Osteoblast (primary cell): Measurements from ENCODE around the gene ENPP5. TPM values are rescaled to one million over a fixed set of nuclear protein-coding genes. Genes with fewer than 3 reads are reported as not detected.
"Not testable (repeated sequence)": the region's sequence is repeated elsewhere in the genome, so short reads cannot be mapped to it uniquely, and the experiment has no call there.

Experiments used
- DNase-seq: peaks from one replicate; pipeline ENCODE4 v3.0.0; 2011; ENCODE audit warnings: low spot score, mixed read lengths; ENCODE audit not compliant: insufficient read length; ENCODE audit errors: missing footprints
- H2AFZ ChIP-seq: 2 replicates; pipeline ENCODE4 v1.6.0; 2011; ENCODE audit warnings: mild to moderate bottlenecking, low read length
- H3K27ac ChIP-seq: 2 replicates; pipeline ENCODE4 v1.5.1; 2011; ENCODE audit warnings: mild to moderate bottlenecking, low read depth, low read length, moderate library complexity
- H3K27me3 ChIP-seq: 2 replicates; pipeline ENCODE4 v1.6.0; 2012; ENCODE audit warnings: mild to moderate bottlenecking, control low read depth, inconsistent platforms, low read length, moderate library complexity; ENCODE audit not compliant: insufficient read depth
- H3K36me3 ChIP-seq: 2 replicates; pipeline ENCODE4 v1.5.1; 2011; ENCODE audit warnings: mild to moderate bottlenecking, low read length, control low read depth, moderate library complexity; ENCODE audit not compliant: insufficient read depth
- H3K4me1 ChIP-seq: 2 replicates; pipeline ENCODE4 v1.5.1; 2011; ENCODE audit warnings: mild to moderate bottlenecking, low read length, control low read depth, moderate library complexity; ENCODE audit not compliant: insufficient read depth
- H3K4me2 ChIP-seq: 2 replicates; pipeline ENCODE4 v1.6.0; 2011; ENCODE audit warnings: mild to moderate bottlenecking, low read length; ENCODE audit not compliant: insufficient read depth
- H3K4me3 ChIP-seq: fragments of 200-600 bp; sonication (generic); 3 replicates; pipeline ENCODE4 v1.5.1; 2012; ENCODE audit warnings: mild to moderate bottlenecking, low read length, inconsistent platforms; ENCODE audit not compliant: insufficient read depth
- H3K79me2 ChIP-seq: 2 replicates; pipeline ENCODE4 v1.6.0; 2012; ENCODE audit warnings: mild to moderate bottlenecking, low read length, control low read depth, inconsistent platforms; ENCODE audit not compliant: insufficient read depth
- H3K9me3 ChIP-seq: 2 replicates; pipeline ENCODE4 v1.5.1; 2011; ENCODE audit warnings: low read depth, low read length, control low read depth
- H4K20me1 ChIP-seq: 2 replicates; pipeline ENCODE4 v1.6.0; 2012; ENCODE audit warnings: mild to moderate bottlenecking, low read length, control low read depth; ENCODE audit not compliant: insufficient read depth
- CTCF ChIP-seq: IDR thresholded peaks from 2 replicates; pipeline ENCODE4 v1.5.1; 2011; ENCODE audit warnings: mild to moderate bottlenecking, low read depth, low read length, moderate library complexity; ENCODE audit errors: extremely low read depth
- total RNA-seq: library from RNA; depleted of rRNA; stranded (reverse); fragments of >200 nt; gene quantifications from 2 replicates; pipeline ENCODE4 v1.2.3, GENCODE V29; 2012

The ENPP5 gene
- total RNA-seq, 1 donor: 2.5 TPM

- Histone ChIP-seq H3K36me3 (no peaks in the 10 kb centered on the region), H2AFZ (peak within 1 kb of the TSS; percentile 88), H3K79me2 (no peaks in the 10 kb centered on the region), H3K4me2 (peak within 1 kb of the TSS; percentile 52), H4K20me1 (no peaks in the 10 kb centered on the region), H3K27ac (no peak within 1 kb of the TSS), H3K4me3 (peak within 1 kb of the TSS; percentile 73), H3K4me1 (no peaks in the 10 kb centered on the region), H3K9me3 (no peaks in the 10 kb centered on the region), H3K27me3 (peaks cover 25% of the 10 kb centered on the region)
- peak; percentile 97 for DNase-seq
- no peak for TF ChIP-seq CTCF
Measured at GRCh38 chr6:46129629-46130511, 40.9 kb downstream of the ENPP5 start, which contains the start of gene ENPP4. TSS of gene ENPP4 (plus strand) at chr6:46129989. CDS start at chr6:46139584, 9,595 bp downstream.

DNA sequence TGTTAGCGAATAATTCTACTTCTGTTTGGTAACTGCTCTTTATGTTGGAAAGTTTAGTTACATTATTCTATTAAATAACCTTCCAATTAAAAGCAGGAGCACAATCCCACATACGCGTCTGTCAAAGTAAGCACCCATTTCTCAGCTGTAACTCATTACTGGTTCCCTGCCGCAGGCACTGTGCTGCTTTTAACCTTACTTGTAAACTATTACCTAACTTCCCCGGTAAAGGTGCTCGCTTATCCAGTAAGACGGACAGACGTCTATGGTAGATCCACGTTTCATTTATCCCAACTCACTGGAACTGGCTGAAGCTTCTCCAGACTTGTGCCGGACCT lies 41.5 kb downstream of the ENPP5 start:
- no peak overlapping the region for H2AFZ ChIP-seq
- H3K79me2 ChIP-seq: no peaks in the 10 kb centered on the region
- H3K4me1 ChIP-seq: no peaks in the 10 kb centered on the region
- no peak for DNase-seq
- H3K27me3 ChIP-seq: peaks cover 25% of the 10 kb centered on the region
- H3K4me2 ChIP-seq: peak overlapping the region; percentile 52
- peak overlapping the region; percentile 73 for H3K4me3 ChIP-seq
- no peak for TF ChIP-seq CTCF
- H3K27ac ChIP-seq: no peak overlapping the region
- H3K9me3 ChIP-seq: no peaks in the 10 kb centered on the region
- H3K36me3 ChIP-seq: no peaks in the 10 kb centered on the region
- H4K20me1 ChIP-seq: no peaks in the 10 kb centered on the region

DNA sequence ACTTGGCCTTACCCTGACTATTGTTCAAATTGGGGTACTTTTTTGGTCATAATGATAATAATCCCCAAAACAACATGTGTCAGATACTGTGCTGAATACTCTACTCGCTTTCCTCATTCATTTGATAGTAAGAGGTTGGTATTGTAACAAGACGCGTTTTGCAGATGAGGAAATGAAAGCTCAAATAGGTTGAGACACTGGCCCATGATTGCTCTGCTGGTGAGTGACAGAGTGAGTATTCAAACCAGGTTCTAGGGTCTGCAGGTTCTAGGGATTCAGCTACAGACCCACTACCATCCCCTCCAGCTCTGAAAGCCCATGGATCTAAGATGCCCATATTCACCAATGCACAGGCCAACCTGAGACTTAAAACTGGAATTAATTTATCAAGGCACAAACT lies 42.3 kb downstream of the ENPP5 start:
- Histone ChIP-seq H4K20me1 (no peaks in the 10 kb centered on the region), H3K4me2 (no peak overlapping the region), H3K36me3 (no peaks in the 10 kb centered on the region), H3K9me3 (no peaks in the 10 kb centered on the region), H3K4me1 (no peaks in the 10 kb centered on the region), H2AFZ (no peak overlapping the region), H3K27me3 (peaks cover 25% of the 10 kb centered on the region), H3K79me2 (no peaks in the 10 kb centered on the region), H3K27ac (no peak overlapping the region), H3K4me3 (no peak overlapping the region)
- no peak for DNase-seq
- TF ChIP-seq CTCF: no peak

- not testable (repeated sequence) for H3K4me1 ChIP-seq, H3K4me3 ChIP-seq, DNase-seq, H4K20me1 ChIP-seq, H3K36me3 ChIP-seq, H3K27ac ChIP-seq, H3K9me3 ChIP-seq, H3K79me2 ChIP-seq, H3K27me3 ChIP-seq, H3K4me2 ChIP-seq, H2AFZ ChIP-seq
Measured at GRCh38 chr6:46119679-46120078, 51.1 kb downstream of the ENPP5 start.
